Progenitor cell of endocrine pancreas (in vitro differentiated cells): ENCODE measurements around the gene BMPR1A. TPM values are rescaled to one million over a fixed set of nuclear protein-coding genes. Genes with fewer than 3 reads are reported as not detected.
"Not testable (repeated sequence)": the region's sequence is repeated elsewhere in the genome, so short reads cannot be mapped to it uniquely, and the experiment has no call there.

Experiments
- DNase-seq: peaks from one replicate; pipeline ENCODE4 v3.0.0; 2021; ENCODE audit warnings: low spot score; ENCODE audit not compliant: unreplicated experiment
- H3K27ac Mint-ChIP-seq: 2 replicates; pipeline ENCODE4 v1.8.0; 2021; ENCODE audit warnings: mild to moderate bottlenecking, moderate library complexity, mixed read lengths
- H3K27me3 Mint-ChIP-seq: 2 replicates; pipeline ENCODE4 v1.8.0; 2021; ENCODE audit warnings: mixed read lengths
- H3K36me3 Mint-ChIP-seq: 2 replicates; pipeline ENCODE4 v1.8.0; 2022; ENCODE audit warnings: mixed read lengths; ENCODE audit not compliant: insufficient read depth
- H3K4me1 Mint-ChIP-seq: 2 replicates; pipeline ENCODE4 v1.8.0; 2021; ENCODE audit warnings: low read depth, mixed read lengths
- H3K4me3 Mint-ChIP-seq: 2 replicates; pipeline ENCODE4 v1.8.0; 2021; ENCODE audit warnings: low read depth, mild to moderate bottlenecking, moderate library complexity, mixed read lengths
- H3K9me3 Mint-ChIP-seq: 2 replicates; pipeline ENCODE4 v1.8.0; 2021; ENCODE audit warnings: low read depth, mixed read lengths
- CTCF ChIP-seq: fragments of 200-600 bp; sonication (generic); IDR thresholded peaks from one replicate; pipeline ENCODE4 v1.5.0; 2021; ENCODE audit warnings: antibody characterized with exemption, mild to moderate bottlenecking; ENCODE audit not compliant: unreplicated experiment
- total RNA-seq: library from RNA; stranded (reverse); gene quantifications from 2 replicates; pipeline ENCODE4 v1.2.1, GENCODE V29; 2021

BMPR1A gene
- total RNA-seq, 1 donor from 2014 or later: 89.7 TPM

GRCh38 chr10:86932674-86933073, 176.3 kb downstream of the BMPR1A start:
- Mint-ChIP-seq H3K4me1 (peaks cover 3% of the 10 kb centered on the region), H3K27ac (no peak overlapping the region), H3K9me3 (no peaks in the 10 kb centered on the region), H3K4me3 (no peak overlapping the region), H3K27me3 (no peaks in the 10 kb centered on the region), H3K36me3 (peaks cover 10% of the 10 kb centered on the region)
- no peak for DNase-seq
- no peak for TF ChIP-seq CTCF

- DNase-seq, H3K36me3 Mint-ChIP-seq, H3K27ac Mint-ChIP-seq, H3K27me3 Mint-ChIP-seq, H3K4me1 Mint-ChIP-seq, H3K9me3 Mint-ChIP-seq, H3K4me3 Mint-ChIP-seq: not testable (repeated sequence)
Measured at GRCh38 chr10:86934162-86934711, 177.8 kb downstream of the BMPR1A start.

GRCh38 chr10:86936661-86937501, 180.5 kb downstream of the BMPR1A start:
- no peak for TF ChIP-seq CTCF
- no peak overlapping the region for H3K4me3 Mint-ChIP-seq
- no peaks in the 10 kb centered on the region for H3K9me3 Mint-ChIP-seq
- H3K27ac Mint-ChIP-seq: no peak overlapping the region
- H3K36me3 Mint-ChIP-seq: no peaks in the 10 kb centered on the region
- no peaks in the 10 kb centered on the region for H3K27me3 Mint-ChIP-seq
- DNase-seq: no peak
- no peaks in the 10 kb centered on the region for H3K4me1 Mint-ChIP-seq

GRCh38 chr10:86937502-86938154, 181.2 kb downstream of the BMPR1A start:
- Mint-ChIP-seq H3K4me3 (no peak overlapping the region), H3K9me3 (no peaks in the 10 kb centered on the region), H3K4me1 (no peaks in the 10 kb centered on the region), H3K36me3 (no peaks in the 10 kb centered on the region), H3K27ac (no peak overlapping the region), H3K27me3 (no peaks in the 10 kb centered on the region)
- DNase-seq: no peak
- TF ChIP-seq CTCF: no peak

GRCh38 chr10:86938260-86938659, 181.8 kb downstream of the BMPR1A start:
- DNase-seq: no peak
- H3K4me1 Mint-ChIP-seq: no peaks in the 10 kb centered on the region
- no peaks in the 10 kb centered on the region for H3K9me3 Mint-ChIP-seq
- H3K36me3 Mint-ChIP-seq: no peaks in the 10 kb centered on the region
- no peaks in the 10 kb centered on the region for H3K27me3 Mint-ChIP-seq
- no peak overlapping the region for H3K27ac Mint-ChIP-seq
- TF ChIP-seq CTCF: no peak
- H3K4me3 Mint-ChIP-seq: no peak overlapping the region

GRCh38 chr10:86940076-86940475, 183.7 kb downstream of the BMPR1A start:
- H3K36me3 Mint-ChIP-seq, H3K27me3 Mint-ChIP-seq, H3K4me3 Mint-ChIP-seq, H3K4me1 Mint-ChIP-seq, H3K27ac Mint-ChIP-seq, DNase-seq, H3K9me3 Mint-ChIP-seq: not testable (repeated sequence)
